K562 (cell line): Measurements from ENCODE around the gene UBALD2. TPM values are rescaled to one million over a fixed set of nuclear protein-coding genes. Genes with fewer than 3 reads are reported as not detected.

Source experiments
- ARID4B ChIP-seq: sonication (generic); formaldehyde crosslinking; IDR thresholded peaks from 2 replicates; pipeline ENCODE4 v1.8.0; 2022; ENCODE audit warnings: mild to moderate bottlenecking, missing genetic modification reagents
- CGGBP1 ChIP-seq: fragments of 250-450 bp; sonication (Bioruptor Pico); IDR thresholded peaks from 2 replicates; pipeline ENCODE4 v1.9.0; 2021; ENCODE audit warnings: mild to moderate bottlenecking
- CSDE1 ChIP-seq, 2 experiments: fragments of 450-650 bp; IDR thresholded peaks; 2 replicates each; pipeline ENCODE4 v1.6.1; 2016; ENCODE audit warnings: mild to moderate bottlenecking in 1 of 2
- E2F6 ChIP-seq, 2 experiments: IDR thresholded peaks; 2 replicates each; pipeline ENCODE4 v1.6.1; 2011; ENCODE audit warnings: borderline replicate concordance in 1 of 2, control low read depth in 1 of 2, low read depth in 1 of 2, low read length in 1 of 2, mild to moderate bottlenecking in 1 of 2, mixed read lengths in 1 of 2, moderate library complexity in 1 of 2; ENCODE audit not compliant: insufficient read depth in 1 of 2, insufficient read length in 1 of 2, poor library complexity in 1 of 2, severe bottlenecking in 1 of 2; ENCODE audit errors: extremely low read depth in 1 of 2
- EHMT2 ChIP-seq: fragments of 450-650 bp; IDR thresholded peaks from 2 replicates; pipeline ENCODE4 v1.6.1; 2018; ENCODE audit warnings: antibody characterized with exemption
- GABPB1 ChIP-seq: sonication (generic); formaldehyde crosslinking; IDR thresholded peaks from 2 replicates; pipeline ENCODE4 v1.8.0; 2022; ENCODE audit warnings: mild to moderate bottlenecking, missing genetic modification reagents
- MCM3 ChIP-seq: fragments of 450-650 bp; IDR thresholded peaks from 2 replicates; pipeline ENCODE4 v1.6.1; 2016
- OTX1 ChIP-seq: fragments of 450-650 bp; formaldehyde crosslinking; IDR thresholded peaks from 2 replicates; pipeline ENCODE4 v1.4.0; 2022; ENCODE audit warnings: mild to moderate bottlenecking
- POLR2A ChIP-seq: fragments of 450-650 bp; conservative IDR thresholded peaks from 2 replicates; pipeline ENCODE4 v1.6.1; 2016
- SREBF2 ChIP-seq: sonication (generic); formaldehyde crosslinking; IDR thresholded peaks from 2 replicates; pipeline ENCODE4 v1.4.0; 2020; ENCODE audit warnings: mild to moderate bottlenecking, missing genetic modification reagents
- SUPT5H ChIP-seq: fragments of 450-650 bp; IDR thresholded peaks from 2 replicates; pipeline ENCODE4 v1.6.1; 2016
- TFE3 ChIP-seq: fragments of 450-650 bp; formaldehyde crosslinking; IDR thresholded peaks from 2 replicates; pipeline ENCODE4 v1.4.0; 2020; ENCODE audit warnings: mild to moderate bottlenecking, mixed read lengths
- USF1 ChIP-seq: sonication (generic); formaldehyde crosslinking; IDR thresholded peaks from 2 replicates; pipeline ENCODE4 v1.9.0; 2022; ENCODE audit warnings: mild to moderate bottlenecking, missing genetic modification reagents
- ZFP1 ChIP-seq: fragments of 450-650 bp; formaldehyde crosslinking; IDR thresholded peaks from 2 replicates; pipeline ENCODE4 v1.4.0; 2020; ENCODE audit warnings: mild to moderate bottlenecking, mixed read lengths
- ZNF324 ChIP-seq: fragments of 250-450 bp; sonication (Bioruptor Pico); IDR thresholded peaks from 2 replicates; pipeline ENCODE4 v1.4.0; 2020; ENCODE audit warnings: mild to moderate bottlenecking
- ZNF347 ChIP-seq: fragments of 450-650 bp; formaldehyde crosslinking; IDR thresholded peaks from 2 replicates; pipeline ENCODE4 v1.4.0; 2020; ENCODE audit warnings: low read depth, mild to moderate bottlenecking, moderate library complexity
- ZNF644 ChIP-seq: fragments of 200-800 bp; sonication (Bioruptor generic); IDR thresholded peaks from 2 replicates; pipeline ENCODE4 v1.6.1; 2016; ENCODE audit warnings: low read depth, missing genetic modification characterization, missing compliant biosample characterization
- ZNF668 ChIP-seq: fragments of 250-450 bp; sonication (Bioruptor Pico); IDR thresholded peaks from 2 replicates; pipeline ENCODE4 v1.8.0; 2022; ENCODE audit warnings: mild to moderate bottlenecking, inconsistent platforms
- ZNF695 ChIP-seq: fragments of 450-650 bp; formaldehyde crosslinking; IDR thresholded peaks from 2 replicates; pipeline ENCODE4 v1.4.0; 2020; ENCODE audit warnings: mild to moderate bottlenecking, moderate library complexity
- polyA plus RNA-seq, 8 experiments: library from polyadenylated mRNA; depleted of rRNA in 4 of 8; stranded (reverse) in 5 of 8; unstranded in 3 of 8; fragments of >200 nt; fragmentation: Nextera tagmentation in 2 of 8; fragmentation: Illumina TruSeq in 1 of 8; extraction: Ambion mirVana in 2 of 8; extraction: Trizol in 1 of 8; gene quantifications; 2 replicates each; pipeline versions ENCODE4 v1.2.1 to v1.2.3, GENCODE V29; 2011 to 2014; ENCODE audit warnings: inconsistent platforms in 1 of 8, missing spikeins in 1 of 8
- total RNA-seq, 7 experiments: library from RNA; depleted of rRNA in 6 of 7; stranded (reverse); fragments of >200 nt in 6 of 7; fragmentation: Illumina TruSeq in 2 of 7; extraction: Trizol in 2 of 7; gene quantifications; 2 replicates each; pipeline versions ENCODE4 v1.2.1 to v1.2.3, GENCODE V29; 2011 to 2021; ENCODE audit warnings: low replicate concordance in 1 of 7

UBALD2 gene
- total and polyA plus RNA-seq, 9 of the 15 experiments (the other 6 are each of a cell fraction or from before 2014, with no cell fraction given): 2.3 to 94.1 (median 25.3) TPM

GRCh38 chr17:76271669-76272540 is 6.8 kb downstream of the UBALD2 start (continued):
- TF ChIP-seq TFE3: no peak
- no peak for TF ChIP-seq SREBF2 (CRISPR knock-in tag)
- no peak for TF ChIP-seq ZNF695
- TF ChIP-seq ZNF324 (CRISPR knock-in tag): no peak
- no peak for TF ChIP-seq CGGBP1 (CRISPR knock-in tag)
- TF ChIP-seq USF1: no peak
- TF ChIP-seq ZNF668 (CRISPR knock-in tag): no peak
- TF ChIP-seq SUPT5H: peak; percentile 70
- TF ChIP-seq E2F6 (IDR thresholded peaks at IDR 0.05; ENCODE audit: borderline replicate concordance in 1 of 2, extremely low read depth in 1 of 2, insufficient read depth in 1 of 2, insufficient read length in 1 of 2, low read depth in 1 of 2, low read length in 1 of 2, poor library complexity in 1 of 2, severe bottlenecking in 1 of 2): no peak
- TF ChIP-seq ZNF347 (CRISPR knock-in tag): no peak
- TF ChIP-seq ARID4B (CRISPR knock-in tag): no peak
- TF ChIP-seq POLR2A: peak; percentile 68
- no peak for TF ChIP-seq MCM3
- TF ChIP-seq ZNF644: no peak
- peak; percentile 32; the same call in 1 of the 2 replicates for TF ChIP-seq GABPB1 (CRISPR knock-in tag)
- no peak for TF ChIP-seq OTX1
- TF ChIP-seq CSDE1 (IDR thresholded peaks at IDR 0.05): no peak
- TF ChIP-seq ZFP1 (CRISPR knock-in tag): no peak
- TF ChIP-seq EHMT2: no peak
